Left renal pelvis (tissue), 4 donors: ENCODE measurements around the gene FHIT. TPM values are rescaled to one million over a fixed set of nuclear protein-coding genes. Genes with fewer than 3 reads are reported as not detected.

Experiments used
- DNase-seq, 4 donors: peaks; one replicate each; pipeline ENCODE4 v3.0.0-alpha.2; 2013; ENCODE audit warnings: low read depth in 4 of 4, low spot score in 3 of 4
- polyA plus RNA-seq, 4 donors: library from polyadenylated mRNA; unstranded; fragments of 120-200 nt; gene quantifications; one replicate each; pipeline ENCODE4 v1.2.1, GENCODE V29; 2013; ENCODE audit not compliant: insufficient read length in 4 of 4

The FHIT gene
- polyA plus RNA-seq, 4 donors, result 5.4 to 30.1 (median 23.5) TPM

GRCh38 chr3:60886518-60886917 is 364.7 kb downstream of the FHIT start:
- no peak for DNase-seq

GRCh38 chr3:60884005-60884404 is 367.2 kb downstream of the FHIT start:
- no peak for DNase-seq

- DNase-seq, result no peak
These were observed 374.1 kb downstream of the FHIT start for GRCh38 chr3:60877188-60877587.

GRCh38 chr3:60870396-60870795 is 380.9 kb downstream of the FHIT start:
- DNase-seq, result no peak

DNA sequence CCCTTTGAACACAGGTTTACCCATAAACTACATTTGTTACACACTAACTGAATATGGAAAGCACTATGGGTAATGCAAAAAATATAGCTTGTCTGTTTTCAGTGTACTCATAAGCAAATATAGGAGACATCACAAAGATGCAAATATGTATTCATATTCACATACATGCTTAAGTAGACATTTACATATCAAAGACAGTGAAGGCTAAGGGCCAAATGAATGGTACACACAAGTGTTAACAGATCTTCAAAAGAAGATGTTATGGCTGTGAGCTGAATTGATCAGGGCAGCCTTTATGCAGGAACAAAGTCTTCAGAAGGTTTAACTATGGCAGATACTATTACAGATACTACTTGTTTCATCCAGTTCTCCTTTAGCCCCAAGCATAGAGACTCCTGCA is 384.1 kb downstream of the FHIT start:
- no peak for DNase-seq

DNA sequence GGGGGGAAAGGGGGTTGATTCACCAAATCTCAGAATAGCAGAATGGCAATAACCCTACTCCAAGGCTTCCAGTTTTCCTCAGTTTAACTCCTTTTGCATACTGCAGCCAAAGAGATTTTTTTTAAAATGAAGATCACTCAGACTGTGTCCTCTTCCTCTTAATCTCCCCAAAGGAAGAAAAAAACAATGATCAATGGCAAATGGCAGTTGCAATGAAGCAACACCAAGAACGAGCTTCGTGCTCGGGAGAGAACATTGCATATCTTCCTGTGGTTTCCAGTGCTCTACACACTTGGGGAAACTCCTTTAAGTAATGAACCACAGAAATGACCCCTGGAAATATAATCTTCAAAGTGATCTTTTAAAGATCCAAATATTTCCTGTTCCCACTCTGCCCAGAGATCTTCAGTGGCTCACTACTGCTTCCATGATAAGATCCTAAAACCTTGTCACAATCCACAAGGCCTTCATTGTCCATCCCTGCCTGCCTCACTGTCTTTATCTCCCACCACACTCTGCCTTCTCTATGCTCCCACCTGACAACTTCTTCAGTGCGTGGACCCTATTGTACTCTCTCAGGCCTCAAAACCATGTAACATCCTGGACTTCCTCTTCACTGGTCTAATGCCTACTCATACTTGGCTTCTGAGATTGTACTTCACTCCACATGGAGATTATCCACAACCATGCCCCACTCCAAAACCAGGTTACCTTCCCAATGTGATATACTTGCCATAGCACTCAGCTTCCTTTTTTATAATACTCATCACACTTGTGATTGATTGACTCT is 394.8 kb downstream of the FHIT start:
- DNase-seq, result no peak

DNA sequence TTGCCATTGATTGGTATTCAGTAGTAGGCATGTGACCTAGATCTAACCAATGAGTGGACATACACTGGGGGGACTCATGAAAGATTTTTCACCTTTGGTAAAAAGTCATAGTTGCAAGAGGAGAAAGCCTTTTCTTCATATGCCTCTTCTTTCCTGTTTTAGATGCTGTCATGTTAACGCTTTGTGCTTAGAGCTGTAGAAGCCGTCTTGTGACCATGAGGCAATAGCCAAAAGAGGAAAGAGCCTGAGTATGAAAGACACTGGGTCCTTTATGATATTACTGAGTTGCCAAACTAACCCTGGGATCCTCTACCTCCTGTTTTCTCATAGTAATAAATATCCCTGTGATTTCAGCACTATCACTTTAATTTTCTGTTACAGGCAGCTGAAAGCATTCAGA is 396.0 kb downstream of the FHIT start:
- no peak for DNase-seq

GRCh38 chr3:60854791-60855190 is 396.5 kb downstream of the FHIT start:
- no peak for DNase-seq

DNA sequence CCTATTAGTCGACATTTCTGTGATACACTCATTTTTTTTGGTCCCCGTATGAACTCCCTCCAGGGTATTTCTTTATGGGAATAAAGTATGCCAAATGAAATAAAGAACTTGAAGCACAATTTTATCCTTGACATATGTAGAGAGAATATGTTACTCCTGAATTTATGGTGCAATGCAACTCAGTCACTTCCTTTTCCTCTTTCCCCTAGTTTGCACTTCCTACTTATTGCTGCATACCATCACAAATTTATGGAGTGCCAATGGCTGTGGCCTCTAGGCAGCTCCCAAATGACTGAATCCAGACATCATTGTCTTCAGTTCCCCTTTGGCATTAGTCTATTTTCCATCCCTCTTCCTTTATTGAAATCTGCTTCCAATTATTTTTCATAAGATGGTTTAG is 403.5 kb downstream of the FHIT start:
- DNase-seq, result no peak

GRCh38 chr3:60844256-60844655 is 407.0 kb downstream of the FHIT start:
- no peak for DNase-seq

GRCh38 chr3:60841355-60841754 is 409.9 kb downstream of the FHIT start:
- DNase-seq, result no peak

- no peak for DNase-seq
These were observed 412.0 kb downstream of the FHIT start for GRCh38 chr3:60839246-60839645.

DNA sequence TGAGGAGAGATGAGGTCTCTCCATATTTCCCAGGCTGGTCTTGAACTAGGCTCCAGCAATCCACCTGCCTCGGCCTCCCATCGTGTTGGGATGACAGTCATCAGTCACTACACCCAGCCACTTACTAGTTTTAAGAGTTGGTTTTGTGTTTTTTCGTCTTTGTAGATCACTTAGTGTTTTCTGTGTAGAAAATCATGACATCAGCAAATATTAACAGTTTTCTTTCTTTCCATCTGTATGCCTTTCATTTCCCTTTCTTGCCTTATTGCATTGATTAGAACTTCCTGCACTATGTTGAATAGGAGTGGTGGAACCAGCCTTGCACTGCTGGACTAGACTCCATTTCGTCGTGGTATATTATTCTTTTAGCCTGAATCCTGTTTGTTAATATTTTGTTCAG is 415.5 kb downstream of the FHIT start:
- no peak for DNase-seq

- no peak for DNase-seq
These were observed 422.2 kb downstream of the FHIT start for GRCh38 chr3:60829058-60829457.

DNA sequence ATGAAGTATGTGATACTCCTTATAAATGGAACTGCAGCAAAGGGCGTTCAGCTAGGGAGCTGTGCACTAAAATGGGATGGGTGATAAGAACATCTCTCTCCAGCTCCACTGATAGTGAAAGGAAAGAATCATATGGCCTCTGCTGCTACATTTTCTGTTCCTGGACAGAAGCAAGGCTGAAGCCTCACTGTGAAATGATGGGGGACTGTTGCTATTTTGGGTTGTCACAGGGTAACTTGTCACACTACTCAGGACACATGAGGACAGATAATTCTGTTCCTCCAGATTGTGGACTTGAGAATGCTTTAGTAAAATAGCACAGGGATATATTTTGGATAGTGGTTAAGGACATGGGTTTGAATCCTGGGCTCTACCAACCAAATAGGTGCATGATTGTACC is 423.6 kb downstream of the FHIT start:
- DNase-seq, result no peak

- DNase-seq, result no peak
These were observed 424.7 kb downstream of the FHIT start for GRCh38 chr3:60826511-60826910.

DNA sequence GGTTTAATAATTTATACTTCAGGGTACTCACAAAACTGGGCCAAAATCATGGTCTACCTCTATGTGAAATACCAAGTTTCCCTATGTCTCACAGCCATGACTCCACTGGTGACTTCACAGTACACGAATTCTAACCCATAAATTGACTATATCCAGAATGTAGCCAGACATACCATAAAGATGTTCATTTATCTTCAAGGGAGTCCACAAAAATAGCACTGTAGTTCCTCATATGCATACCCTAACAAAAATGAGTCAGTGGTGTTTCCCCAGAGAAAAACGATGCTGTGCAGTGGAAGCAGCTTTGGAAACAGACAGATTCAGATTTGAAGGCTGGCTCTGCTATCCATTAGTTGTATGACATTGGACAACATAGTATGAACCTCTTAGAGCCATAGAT is 438.8 kb downstream of the FHIT start:
- DNase-seq, result no peak

DNA sequence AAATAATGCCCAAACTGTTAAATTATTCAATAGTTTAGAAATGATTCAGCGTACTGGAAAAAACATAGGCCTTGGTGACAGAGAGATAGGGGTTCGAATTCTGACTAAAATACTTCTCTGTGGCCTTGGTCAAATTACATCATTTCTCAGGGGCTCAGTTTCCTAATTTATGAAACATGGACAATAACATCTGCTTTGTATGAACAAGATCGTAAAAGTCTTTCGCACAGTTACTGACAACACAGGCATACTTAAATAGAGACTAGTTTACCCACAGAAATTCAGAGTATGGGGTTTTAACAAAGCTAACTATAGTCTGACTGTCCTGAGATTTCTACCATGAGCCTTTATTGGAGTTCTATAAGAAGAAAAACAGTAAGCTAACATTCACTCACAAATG is 440.4 kb downstream of the FHIT start:
- DNase-seq, result no peak

GRCh38 chr3:60809857-60810610 is 441.2 kb downstream of the FHIT start:
- DNase-seq, result no peak

GRCh38 chr3:60803216-60804173 is 447.8 kb downstream of the FHIT start:
- DNase-seq, result no peak

DNA sequence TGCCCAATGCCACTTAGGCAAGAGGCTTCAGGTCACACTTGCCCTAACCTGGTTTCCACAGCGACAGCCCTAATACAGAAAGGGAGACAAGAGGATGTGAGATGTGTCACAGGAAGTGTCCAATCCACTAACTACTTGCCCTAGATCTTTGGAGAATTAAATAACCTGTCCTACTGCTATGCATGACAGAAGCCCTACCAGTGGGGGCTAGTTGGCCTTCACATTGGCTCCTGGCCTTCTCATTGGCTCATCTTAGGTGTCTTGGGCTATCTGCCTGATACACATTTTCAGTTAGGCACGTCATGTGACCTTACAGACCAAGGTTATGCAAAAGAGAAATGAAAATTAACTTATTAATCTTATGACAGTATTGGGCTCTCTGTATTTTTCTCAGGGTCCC is 449.9 kb downstream of the FHIT start:
- no peak for DNase-seq
